GM12865 (cell line): ENCODE data around the gene DCP2.

ENCODE experiments used
- DNase-seq: peaks from one replicate; pipeline ENCODE4 v3.0.0; 2010; ENCODE audit warnings: low read depth
- H3K4me3 ChIP-seq: 2 replicates; pipeline ENCODE4 v1.5.1; 2011; ENCODE audit warnings: mild to moderate bottlenecking, low read depth, low read length, control low read depth
- CTCF ChIP-seq: IDR thresholded peaks from 2 replicates; pipeline ENCODE4 v1.5.1; 2011; ENCODE audit warnings: low read length, control low read depth, low read depth, inconsistent platforms; ENCODE audit not compliant: insufficient read depth; ENCODE audit errors: missing control alignments

The DCP2 gene

GRCh38 chr5:113058706-113059226, 82.2 kb downstream of the DCP2 start:
- no peak for TF ChIP-seq CTCF
- DNase-seq, result no peak
- H3K4me3 ChIP-seq, result no peak overlapping the region

DNA sequence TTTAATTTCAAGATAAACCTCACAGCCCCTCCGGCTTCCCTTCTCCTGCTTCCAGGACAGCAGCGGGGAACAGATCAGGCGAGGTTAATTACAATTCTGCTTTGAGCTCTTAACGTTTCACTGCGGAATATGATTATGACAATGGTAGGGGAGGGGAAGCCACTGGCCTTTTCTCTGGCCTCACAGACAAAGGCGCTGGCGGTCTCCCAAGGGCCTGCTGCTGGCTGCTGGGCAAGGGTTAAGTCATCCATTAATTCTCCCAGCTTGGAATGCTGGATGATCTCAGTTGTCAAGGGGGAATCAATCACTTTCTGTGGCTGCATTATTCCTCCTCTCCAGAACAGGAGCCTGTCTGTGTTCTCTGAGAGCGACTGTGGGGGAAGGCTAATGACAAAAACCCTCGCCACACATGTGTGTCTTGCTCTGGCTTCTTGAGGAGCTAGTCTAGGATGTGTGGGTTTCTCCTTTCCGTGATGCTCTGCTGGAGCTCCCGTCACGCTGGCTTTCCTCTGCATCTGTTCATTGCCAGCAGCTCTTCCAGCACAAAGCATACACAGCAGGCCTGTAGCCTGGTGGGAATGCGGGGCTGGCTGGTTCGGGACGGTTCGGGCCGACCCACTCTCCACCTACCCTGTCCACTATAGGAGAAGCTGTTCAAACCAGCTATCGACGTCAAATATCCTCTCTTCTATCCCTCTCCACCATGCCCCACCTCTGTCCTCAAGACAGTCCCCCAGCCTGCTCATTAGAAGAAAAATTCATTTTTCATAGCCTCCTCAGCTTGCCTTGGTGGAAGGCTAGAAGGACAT, 82.8 kb downstream of the DCP2 start:
- no peak for TF ChIP-seq CTCF
- DNase-seq, result no peak
- H3K4me3 ChIP-seq, result no peak overlapping the region

GRCh38 chr5:113060408-113061025, 83.9 kb downstream of the DCP2 start:
- DNase-seq, result no peak
- no peak for TF ChIP-seq CTCF
- no peak overlapping the region for H3K4me3 ChIP-seq

DNA sequence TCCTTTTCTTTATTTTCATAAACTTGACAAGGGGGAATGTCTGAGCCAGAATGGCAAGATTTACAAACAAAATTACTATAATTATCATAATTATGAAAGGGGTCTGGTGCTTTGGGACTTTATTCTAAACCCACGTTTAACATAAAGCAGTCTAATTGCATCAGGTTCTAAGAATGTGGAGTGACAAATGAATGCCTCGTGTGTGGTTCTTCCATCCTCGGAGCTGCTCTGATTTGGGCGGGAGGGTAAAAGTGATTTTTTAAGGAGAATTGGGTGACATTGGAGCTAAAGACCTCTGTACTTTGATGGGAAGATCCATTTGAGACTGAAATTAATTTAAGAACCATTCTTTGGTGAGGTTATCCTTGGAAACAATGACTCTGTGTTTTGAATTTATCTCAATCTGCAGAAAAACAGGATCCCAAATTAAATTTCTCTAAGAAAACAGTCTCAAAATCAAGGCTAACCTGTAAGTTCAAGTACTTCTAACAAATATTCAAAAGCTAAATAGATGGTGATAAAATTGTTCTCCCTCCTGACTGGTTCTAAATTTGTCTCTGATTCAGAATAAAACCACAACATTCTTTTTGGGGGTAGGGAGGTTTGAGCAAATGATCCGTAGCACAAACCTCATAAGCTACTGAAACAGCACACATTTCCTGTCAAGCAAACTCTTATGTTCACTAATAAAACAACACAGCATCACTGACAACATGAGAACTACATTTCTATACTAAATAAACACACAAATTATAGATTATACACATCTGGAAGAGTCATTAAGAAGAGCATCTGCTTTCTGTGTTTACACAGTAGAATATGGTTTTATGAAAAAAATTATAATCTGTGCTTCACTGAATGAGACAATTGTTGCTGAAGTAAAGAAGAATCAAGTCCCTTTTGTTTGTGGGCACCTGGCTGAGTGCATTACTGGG, 85.5 kb downstream of the DCP2 start:
- TF ChIP-seq CTCF, result no peak
- no peak for DNase-seq
- H3K4me3 ChIP-seq, result no peak overlapping the region

DNA sequence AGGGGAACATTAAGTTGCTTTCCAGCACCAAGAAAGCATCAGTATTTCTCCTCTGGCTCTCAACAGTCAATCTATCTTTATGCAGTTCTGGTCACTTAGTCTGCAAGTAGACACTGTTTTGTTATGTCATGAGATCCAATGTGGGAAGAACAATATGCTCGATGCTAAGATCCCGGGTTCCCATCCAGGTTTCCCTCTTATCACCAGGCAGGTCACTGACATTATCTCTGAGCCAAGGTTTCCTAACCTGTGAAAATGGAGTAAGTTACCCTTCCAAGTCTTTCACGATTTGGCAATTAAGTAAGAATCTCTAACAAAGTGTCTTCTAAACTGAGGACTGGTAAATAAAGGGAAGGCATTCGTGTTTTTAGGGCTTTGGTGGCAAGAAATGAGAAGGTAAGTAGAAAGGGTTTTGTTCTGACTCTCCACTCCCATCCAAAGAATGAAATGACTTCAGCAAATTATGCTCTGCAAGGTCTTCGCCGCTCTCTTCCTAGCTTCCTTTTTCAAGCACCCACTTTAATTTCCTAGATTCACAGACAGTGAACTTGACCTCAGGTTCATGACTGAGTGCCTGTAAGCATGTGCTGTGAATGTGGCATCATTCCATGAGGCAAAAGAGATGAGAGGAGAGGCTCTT, 86.4 kb downstream of the DCP2 start:
- DNase-seq, result no peak
- TF ChIP-seq CTCF, result no peak
- no peak overlapping the region for H3K4me3 ChIP-seq

GRCh38 chr5:113063927-113064326, 87.3 kb downstream of the DCP2 start:
- H3K4me3 ChIP-seq, result no peak overlapping the region
- TF ChIP-seq CTCF, result no peak
- DNase-seq, result no peak
